Measurements from ENCODE around the gene STARD7. TPM values are rescaled to one million over a fixed set of nuclear protein-coding genes. Genes with fewer than 3 reads are reported as not detected.

Gene STARD7
- total and polyA plus RNA-seq, 10 of the 15 experiments (the other 5 are each of a cell fraction or from before 2014, with no cell fraction given), result 85.4 to 237 (median 153) TPM

GRCh38 chr2:96209011-96209728 lies 543 bp upstream of the STARD7 start (continued):
- TF ChIP-seq ZBTB11 (CRISPR knock-in tag; IDR thresholded peaks at IDR 0.05) (no peak), EZH2 (IDR thresholded peaks at IDR 0.05; ENCODE audit: borderline replicate concordance, control insufficient read depth, low read depth, low read length) (no peak), CHD1 (IDR thresholded peaks at IDR 0.05; ENCODE audit: low read depth, low read length) (no peak)

DNA sequence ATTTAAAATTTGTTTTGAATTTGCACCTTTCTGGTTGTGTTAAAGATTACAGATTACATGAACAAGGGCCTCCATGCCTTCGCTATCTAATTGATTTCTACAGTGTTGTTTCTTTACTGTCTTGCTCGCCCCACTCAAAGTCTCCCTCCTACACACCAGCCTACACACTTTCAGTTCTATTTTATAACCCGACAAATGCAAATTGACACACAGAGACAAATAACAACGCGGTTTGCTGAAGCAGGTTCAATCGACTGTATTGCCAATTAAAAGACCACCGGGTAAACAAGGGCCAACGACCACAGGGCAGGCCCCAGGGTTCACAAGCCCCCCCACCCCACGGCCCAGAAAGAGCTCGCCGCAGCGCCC lies 869 bp downstream of the STARD7 start:
- H3K9me3 ChIP-seq (replicated peaks; ENCODE audit: control insufficient read depth, insufficient read depth, low read length), result no peaks in the 10 kb centered on the region
- ChIA-PET POLR2A (interaction anchor here (0.9 to 3.8 kb wide), 19 partner anchors 8 to 128 kb away, joined by 3 to 66 read pairs (median 5); partner anchors contain the start of genes DUSP2 and NCAPH), SMC1A (ENCODE audit: uncharacterized antibody, unreplicated experiment) (interaction anchor here (0.9 to 3.5 kb wide), 6 partner anchors 15 to 70 kb away, joined by 3 to 21 read pairs (median 10); no protein-coding TSS in a partner anchor), RAD21 (ENCODE audit: unreplicated experiment) (interaction anchor here (0.8 to 4.0 kb wide), 11 partner anchors 26 to 128 kb away, joined by 3 to 31 read pairs (median 5); partner anchors contain the start of genes ASTL and NCAPH), CTCF (interaction anchor here (0.7 to 4.2 kb wide), 10 partner anchors 12 to 113 kb away, joined by 3 to 26 read pairs (median 6); no protein-coding TSS in a partner anchor)
- BruUV-seq (replicated peaks), result no TSS peak
- peak overlapping the region; percentile 94 for H3K4me3 ChIP-seq
- in situ Hi-C loops (cut with MboI), result no loop called here
- DNase-seq (ENCODE audit: low read depth, low spot score), result no peak
- H3K27ac ChIP-seq (ENCODE audit: control insufficient read depth, insufficient read depth), result peak overlapping the region; percentile 92
- H3K9ac ChIP-seq (ENCODE audit: control insufficient read depth, insufficient read depth, low read length), result peak overlapping the region; percentile 87
- H3K4me1 ChIP-seq (ENCODE audit: control insufficient read depth, insufficient read depth, low read length), result peaks cover 29% of the 10 kb centered on the region
- peaks cover 0 to 3% of the 10 kb centered on the region in 2 experiments; a peak in 1 of 4 replicates for H3K36me3 ChIP-seq (ENCODE audit: control insufficient read depth in 2 of 2, insufficient read depth in 2 of 2, low read length in 1 of 2)
- peaks cover 9% of the 10 kb centered on the region for H4K20me1 ChIP-seq (ENCODE audit: control insufficient read depth, insufficient read depth)
- ATAC-seq, result peak; percentile 4; the same call in 2 of the 3 replicates
- intact Hi-C loops (cut with micrococcal nuclease; ENCODE audit: unreplicated experiment), result loop anchor here (1.0 to 5.0 kb wide), 4 partner anchors 59 to 130 kb away; partner anchors contain the start of genes CIAO1, DUSP2 and NCAPH
- H3K27me3 ChIP-seq (replicated peaks in 1 of 2; ENCODE audit: control insufficient read depth in 2 of 2, insufficient read depth in 2 of 2, low read length in 1 of 2), result no peaks in the 10 kb centered on the region
- FAIRE-seq, result no peak
- H3K4me2 ChIP-seq (ENCODE audit: control insufficient read depth, insufficient read depth), result peak overlapping the region; percentile 79
- 1% methylated on average over 12 of the region's 12 CpGs for WGBS (ENCODE audit: insufficient coverage, insufficient replicate concordance, low lambda C conversion rate, missing lambda C conversion rate)
- H2AFZ ChIP-seq (ENCODE audit: control insufficient read depth, low read depth, low read length), result no peak overlapping the region
- peaks cover 72% of the 10 kb centered on the region for H3K79me2 ChIP-seq (ENCODE audit: control insufficient read depth, insufficient read depth, low read length)
- TF ChIP-seq NRF1 (conservative IDR thresholded peaks at IDR 0.05; ENCODE audit: low read depth, low read length) (no peak), BHLHE40 (IDR thresholded peaks at IDR 0.05; ENCODE audit: borderline replicate concordance in 1 of 2, low read depth in 2 of 2, low read length in 1 of 2) (no peak), ATF2 (IDR thresholded peaks at IDR 0.05; ENCODE audit: low read length) (0 out of 2 replicates have a peak, but pooled peaks have one; percentile 23), SPI1 (IDR thresholded peaks at IDR 0.05; ENCODE audit: borderline replicate concordance, insufficient read depth, low read depth, low read length) (peak; percentile 17; the same call in 1 of the 2 replicates), LARP7 (IDR thresholded peaks at IDR 0.05) (no peak), ZNF24 (IDR thresholded peaks at IDR 0.05) (no peak), EZH2 (IDR thresholded peaks at IDR 0.05; ENCODE audit: borderline replicate concordance, control insufficient read depth, low read depth, low read length) (no peak), IKZF1 (conservative IDR thresholded peaks at IDR 0.05) (no peak), RCOR1 (conservative IDR thresholded peaks at IDR 0.05; ENCODE audit: low read depth, low read length) (no peak)
- TF ChIP-seq, protein P1, sequence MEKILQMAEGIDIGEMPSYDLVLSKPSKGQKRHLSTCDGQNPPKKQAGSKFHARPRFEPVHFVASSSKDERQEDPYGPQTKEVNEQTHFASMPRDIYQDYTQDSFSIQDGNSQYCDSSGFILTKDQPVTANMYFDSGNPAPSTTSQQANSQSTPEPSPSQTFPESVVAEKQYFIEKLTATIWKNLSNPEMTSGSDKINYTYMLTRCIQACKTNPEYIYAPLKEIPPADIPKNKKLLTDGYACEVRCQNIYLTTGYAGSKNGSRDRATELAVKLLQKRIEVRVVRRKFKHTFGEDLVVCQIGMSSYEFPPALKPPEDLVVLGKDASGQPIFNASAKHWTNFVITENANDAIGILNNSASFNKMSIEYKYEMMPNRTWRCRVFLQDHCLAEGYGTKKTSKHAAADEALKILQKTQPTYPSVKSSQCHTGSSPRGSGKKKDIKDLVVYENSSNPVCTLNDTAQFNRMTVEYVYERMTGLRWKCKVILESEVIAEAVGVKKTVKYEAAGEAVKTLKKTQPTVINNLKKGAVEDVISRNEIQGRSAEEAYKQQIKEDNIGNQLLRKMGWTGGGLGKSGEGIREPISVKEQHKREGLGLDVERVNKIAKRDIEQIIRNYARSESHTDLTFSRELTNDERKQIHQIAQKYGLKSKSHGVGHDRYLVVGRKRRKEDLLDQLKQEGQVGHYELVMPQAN (conservative IDR thresholded peaks at IDR 0.05), result no peak

Data from GM12878 (cell line).